ENCODE data around the gene HDAC7. TPM values are rescaled to one million over a fixed set of nuclear protein-coding genes. Genes with fewer than 3 reads are reported as not detected.

HDAC7 gene
- polyA plus RNA-seq, 1 donor, result 59.5 TPM

DNA sequence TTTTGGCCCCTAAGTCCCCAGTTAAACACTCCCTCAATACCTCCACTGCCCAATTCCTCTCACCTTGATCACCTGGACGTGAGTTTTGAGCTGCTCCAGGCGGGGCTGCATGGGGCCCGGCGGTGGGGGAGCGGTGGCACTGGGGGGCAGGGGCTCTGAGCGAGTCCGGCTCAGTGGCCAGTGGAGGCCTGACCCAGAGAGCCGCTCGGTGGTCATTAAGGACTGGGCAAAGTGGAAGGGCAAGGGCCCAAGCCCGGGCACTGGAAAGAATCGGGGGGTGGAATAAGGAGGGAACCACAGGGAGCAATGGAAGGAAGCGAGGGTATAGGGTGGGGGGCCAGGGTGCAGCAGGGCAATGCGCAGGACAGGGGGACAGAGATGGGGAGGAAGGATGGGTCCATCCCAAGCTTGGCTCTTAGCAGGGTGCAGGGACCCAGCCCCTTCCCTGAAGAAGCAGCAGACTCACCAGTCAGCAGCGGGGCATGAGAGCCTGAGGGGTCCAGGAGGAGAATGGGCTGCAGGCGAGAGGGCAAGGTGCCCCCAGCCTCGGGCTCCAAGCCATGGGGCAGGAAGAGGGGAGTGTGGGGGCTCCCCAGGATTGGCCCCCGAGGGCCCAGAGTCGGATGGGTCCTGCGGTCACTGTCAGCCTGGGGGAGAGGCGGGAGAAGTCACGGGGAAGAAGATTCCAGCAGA is 24.4 kb downstream of the HDAC7 start:
- no peak for DNase-seq (ENCODE audit: low read depth)

DNA sequence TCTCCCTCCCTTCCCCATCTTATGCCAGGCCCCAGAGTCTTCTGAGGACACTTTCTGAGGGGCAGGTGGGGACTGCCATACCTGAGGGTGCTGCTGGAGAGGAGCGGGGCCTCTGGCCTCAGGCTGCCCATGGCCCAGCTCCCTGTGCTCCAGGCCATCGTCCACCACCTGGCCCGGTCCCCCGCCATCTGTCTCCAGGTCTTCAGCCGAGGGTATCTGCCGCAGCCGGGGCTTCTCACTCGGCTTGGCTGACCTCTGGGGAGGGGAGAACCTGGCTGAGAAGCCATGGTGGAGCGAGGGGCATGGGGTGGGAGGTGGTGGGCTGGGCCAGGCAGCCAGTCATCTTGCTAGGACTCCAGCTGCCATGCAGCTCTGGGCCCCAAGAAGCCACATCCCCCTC is 25.0 kb downstream of the HDAC7 start:
- DNase-seq (ENCODE audit: low read depth), result no peak

DNA sequence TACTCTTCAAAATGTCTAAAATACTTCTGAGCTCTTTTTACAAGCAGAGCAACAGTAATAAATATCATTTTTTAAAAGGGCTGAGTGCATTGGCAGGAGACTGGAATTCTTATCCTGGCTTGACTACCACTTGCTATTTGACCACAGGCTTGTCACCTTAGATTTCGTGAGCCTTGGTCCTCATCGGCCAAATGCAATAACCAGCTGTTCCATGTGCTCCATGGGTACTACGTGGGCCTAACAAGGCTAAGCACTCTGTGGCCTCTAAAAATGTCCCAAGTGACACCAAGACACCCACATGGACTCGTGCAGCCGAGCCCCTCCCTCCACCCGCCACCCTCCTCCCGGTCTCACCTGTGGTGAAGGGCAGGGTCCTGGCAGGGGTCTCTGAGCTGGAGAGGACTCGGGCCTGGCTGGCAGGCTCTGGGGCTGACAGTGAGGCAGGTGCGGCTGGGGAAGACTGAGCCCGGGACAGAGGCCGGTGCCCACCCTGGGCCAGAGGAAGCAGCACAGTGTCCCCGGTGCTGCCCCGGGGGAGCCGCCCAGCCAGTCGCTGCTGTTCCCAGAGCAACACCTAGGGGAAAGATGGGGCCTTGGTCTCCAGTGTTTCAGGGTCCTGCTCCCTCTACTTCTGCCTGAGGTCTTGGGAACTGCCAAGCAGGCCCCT is 26.6 kb downstream of the HDAC7 start:
- no peak for DNase-seq (ENCODE audit: low read depth)

DNA sequence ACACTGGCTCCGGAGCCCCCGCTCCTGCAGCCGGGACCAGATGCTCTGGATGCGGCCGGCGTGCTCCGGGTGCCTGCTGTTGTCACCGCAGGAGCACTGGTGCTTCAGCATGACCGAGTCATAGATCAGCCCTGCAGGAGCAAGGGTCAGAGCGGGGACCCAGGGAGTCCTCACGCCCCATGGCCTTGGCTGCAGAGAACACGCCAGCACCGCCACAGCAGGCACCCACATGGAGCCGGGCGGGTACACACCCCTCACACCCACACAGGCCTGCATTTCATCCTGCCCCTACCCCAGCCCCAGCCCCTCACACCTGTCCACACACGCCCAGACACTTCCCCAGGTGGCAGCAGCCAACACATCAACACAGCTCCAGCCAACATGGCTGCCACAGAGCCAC is 27.8 kb downstream of the HDAC7 start:
- no peak for DNase-seq (ENCODE audit: low read depth)

DNA sequence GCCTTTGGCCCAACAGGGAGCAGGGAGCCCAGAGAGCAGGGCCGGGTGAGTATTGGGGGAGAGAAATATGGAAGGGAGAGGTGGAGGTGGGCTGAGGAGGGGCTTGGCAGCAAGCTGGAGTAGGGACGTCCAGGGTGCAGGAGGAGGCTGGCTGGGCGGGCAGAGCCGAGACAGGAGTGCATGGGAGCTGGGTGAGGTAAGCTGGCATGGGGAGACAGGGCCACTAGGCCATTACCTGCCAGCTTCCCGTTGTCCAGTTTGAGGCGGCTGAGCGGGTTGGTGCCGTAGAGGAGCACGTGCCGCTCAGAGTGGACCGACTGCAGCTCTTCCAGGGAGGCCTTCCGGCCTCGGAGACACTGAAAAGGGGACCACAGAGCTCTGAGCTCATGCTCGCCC is 28.4 kb downstream of the HDAC7 start:
- DNase-seq (ENCODE audit: low read depth), result no peak

DNA sequence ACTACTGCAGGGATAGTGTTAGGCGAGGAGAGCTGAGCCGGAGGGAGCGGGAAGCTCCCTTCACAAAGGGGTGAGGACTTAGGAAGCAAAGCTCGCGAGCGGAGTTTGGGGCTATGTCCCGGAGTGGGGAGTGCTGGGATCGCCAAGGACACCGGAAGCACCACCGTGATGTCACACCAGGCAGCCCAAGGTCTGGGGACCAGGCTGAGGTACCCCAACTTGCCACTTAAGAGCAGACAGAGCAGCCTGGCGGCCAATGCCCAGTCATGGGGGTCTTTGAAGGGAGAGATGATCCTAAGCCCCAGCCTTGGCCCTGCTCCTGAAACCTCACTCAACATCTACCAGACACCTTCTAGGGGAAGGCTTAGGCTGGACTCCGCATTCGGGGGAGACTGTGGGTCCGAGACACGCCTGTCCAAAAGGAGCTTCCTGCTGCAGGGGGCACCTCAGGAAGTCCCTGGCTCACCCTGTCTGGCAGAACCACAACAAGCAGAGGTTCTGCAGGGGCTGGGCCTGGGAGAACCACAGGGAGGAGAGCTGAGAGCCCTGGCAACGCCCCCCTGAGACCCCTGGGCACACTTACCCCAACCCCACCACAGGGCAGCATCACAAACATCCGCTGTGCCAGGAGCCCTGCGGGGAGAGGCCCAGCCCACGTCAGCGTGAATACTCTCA is 28.9 kb downstream of the HDAC7 start:
- DNase-seq (ENCODE audit: low read depth), result no peak

DNA sequence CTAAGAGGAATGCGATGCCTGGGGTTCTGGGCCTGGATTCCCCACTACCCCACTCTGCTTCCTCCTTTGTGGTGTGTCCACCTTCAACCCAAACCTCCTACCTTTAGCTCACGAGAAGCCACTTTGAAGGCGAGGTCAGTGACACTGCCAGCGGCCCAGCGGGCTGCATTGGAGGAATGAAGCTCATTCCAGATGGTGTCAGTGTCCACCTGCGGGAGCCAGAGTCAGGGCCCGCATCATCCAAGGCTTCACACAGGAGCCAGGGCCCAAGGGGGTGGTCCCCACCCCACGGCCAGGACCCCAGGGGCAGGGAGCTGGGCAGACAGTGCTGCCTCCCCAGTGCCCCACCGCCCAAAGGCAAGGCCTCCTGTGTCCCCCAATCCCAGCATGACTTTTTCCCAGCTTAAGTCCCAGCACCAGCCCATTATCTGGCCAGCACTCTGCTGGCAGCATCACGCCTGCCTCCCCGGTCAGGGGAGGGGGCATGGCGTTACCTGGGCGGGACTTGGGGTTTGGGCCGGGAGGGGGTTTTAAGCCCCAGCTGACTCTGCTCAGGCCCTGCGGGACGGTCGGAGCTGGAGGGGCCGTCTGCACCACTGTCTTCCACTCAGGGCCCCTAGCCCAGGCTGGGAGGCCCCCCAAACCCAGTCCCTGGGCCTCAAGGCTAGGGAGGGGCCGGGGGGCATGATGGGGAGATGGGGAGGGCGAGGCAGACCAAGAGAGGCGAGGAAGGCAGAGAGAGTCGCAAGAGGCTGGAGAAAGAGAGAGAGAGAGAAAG is 29.8 kb downstream of the HDAC7 start:
- DNase-seq (ENCODE audit: low read depth), result no peak

DNA sequence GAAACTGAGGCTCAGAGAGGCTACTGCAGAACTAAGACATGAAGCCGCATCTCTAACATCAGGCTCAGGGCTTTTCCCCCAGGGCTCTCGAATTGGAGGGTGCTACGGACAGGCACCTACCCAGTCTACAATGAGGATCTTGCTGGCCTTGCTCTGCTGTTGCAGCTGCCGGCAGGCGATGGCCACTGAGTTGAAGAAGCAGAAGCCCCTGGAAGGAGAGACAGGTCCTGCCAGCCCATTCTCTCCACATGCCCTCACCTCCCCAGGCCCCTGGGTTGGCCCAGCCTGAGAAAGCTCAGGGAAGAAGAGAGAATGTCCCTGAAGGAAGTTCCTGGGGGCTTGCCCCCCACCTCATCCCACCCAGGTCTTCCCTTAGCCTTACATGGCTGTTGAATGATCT is 30.6 kb downstream of the HDAC7 start:
- no peak for DNase-seq (ENCODE audit: low read depth)

DNA sequence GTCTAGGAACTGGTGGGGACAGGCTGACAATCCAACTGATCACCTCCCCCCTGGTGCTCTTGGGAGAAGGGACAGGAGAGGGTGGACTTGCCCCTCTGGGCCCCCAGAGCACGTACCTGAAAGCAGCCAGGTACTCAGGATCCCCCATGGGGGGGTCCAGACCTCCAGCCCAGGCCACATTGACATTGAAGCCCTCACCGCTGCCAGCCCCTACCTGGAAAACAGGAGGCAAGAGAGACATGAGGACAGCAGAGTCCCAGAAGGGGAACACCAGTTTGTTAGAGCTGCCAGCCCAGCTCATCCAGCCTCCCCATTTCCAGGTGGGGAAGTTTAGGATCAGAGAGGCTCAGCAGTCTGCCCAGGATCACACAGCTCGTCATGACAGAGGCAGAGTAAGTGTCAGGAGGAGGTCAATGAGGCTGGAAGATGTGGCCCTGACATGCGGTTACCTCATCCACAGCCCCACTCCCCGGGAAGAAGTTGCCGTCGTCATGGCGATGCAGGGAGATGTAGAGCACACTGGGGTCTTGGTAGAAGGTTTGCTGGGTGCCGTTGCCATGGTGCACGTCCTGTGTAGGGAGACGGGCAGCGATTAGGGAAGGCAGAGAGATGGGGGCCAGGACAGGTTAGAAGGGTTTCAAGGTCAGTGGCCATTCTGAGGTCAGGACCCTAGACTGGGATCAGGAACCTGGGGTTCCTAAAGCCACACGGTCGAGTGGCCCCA is 31.9 kb downstream of the HDAC7 start:
- DNase-seq (ENCODE audit: low read depth), result no peak

DNA sequence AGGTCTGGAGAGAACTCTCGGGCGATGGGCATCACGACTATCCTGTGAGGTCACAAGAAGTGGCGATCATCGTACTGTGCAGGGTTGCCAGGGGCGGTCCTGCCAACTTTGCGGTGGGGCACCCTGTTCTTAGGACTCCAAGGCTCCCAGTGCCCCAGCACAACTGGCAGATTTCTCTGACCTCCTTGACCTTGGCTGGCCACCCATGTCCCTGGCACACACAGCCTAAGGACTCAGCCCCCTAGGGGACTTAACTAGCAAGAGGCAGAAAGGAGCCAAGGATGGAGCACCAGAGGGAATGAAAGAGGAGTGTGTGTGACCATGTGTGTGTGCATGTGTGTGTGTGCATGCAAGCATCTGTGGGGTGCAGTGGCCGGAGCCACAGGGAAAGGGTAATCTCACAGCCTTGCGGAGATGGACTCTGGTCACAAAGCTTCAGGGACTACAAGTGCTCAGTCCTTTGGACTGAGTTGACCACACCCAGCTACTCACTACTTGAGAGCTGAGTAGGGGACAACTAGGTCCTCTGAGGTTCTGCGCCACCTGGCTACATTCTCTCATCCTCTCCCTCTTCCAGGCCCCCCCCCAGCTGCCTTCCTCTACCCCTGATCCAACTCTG is 32.9 kb downstream of the HDAC7 start:
- no peak for DNase-seq (ENCODE audit: low read depth)

DNA sequence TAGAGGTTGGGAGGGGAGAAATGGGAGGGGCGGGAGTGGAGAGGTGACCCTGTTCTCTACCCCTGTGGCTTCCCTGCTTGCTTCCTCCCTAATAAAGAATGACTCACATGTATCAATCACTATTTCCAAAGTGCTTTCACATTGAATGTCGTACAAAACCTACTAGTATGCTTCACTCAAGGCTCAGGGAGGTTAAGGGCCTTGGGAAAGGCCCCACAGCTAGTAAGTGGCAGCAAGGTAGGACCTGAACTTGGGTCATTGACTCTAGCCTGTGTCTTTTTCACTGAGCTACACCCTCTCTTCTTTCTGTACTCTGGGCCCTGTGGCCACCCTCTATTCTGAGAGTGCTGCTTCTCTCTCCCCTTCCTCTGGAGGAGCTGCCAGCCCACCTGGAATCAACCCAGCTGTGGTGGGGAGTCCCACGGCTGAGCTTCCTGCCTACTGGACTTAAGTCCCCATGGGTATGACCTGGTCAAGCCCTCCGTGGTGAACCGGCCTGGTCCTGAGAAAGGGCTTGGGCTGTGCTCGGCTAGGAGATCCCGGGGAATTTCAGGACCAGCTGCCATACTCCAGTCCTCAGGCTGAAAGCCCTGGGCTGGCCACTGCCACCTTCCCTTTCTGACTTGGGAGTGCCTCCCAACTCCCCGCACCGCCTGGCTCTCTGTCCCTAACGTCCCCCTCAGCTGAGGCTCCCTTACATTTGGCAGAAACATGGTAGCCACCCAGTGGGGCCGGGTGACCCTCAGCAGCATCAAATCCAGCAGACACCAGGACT is 33.6 kb downstream of the HDAC7 start:
- DNase-seq (ENCODE audit: low read depth), result no peak

DNA sequence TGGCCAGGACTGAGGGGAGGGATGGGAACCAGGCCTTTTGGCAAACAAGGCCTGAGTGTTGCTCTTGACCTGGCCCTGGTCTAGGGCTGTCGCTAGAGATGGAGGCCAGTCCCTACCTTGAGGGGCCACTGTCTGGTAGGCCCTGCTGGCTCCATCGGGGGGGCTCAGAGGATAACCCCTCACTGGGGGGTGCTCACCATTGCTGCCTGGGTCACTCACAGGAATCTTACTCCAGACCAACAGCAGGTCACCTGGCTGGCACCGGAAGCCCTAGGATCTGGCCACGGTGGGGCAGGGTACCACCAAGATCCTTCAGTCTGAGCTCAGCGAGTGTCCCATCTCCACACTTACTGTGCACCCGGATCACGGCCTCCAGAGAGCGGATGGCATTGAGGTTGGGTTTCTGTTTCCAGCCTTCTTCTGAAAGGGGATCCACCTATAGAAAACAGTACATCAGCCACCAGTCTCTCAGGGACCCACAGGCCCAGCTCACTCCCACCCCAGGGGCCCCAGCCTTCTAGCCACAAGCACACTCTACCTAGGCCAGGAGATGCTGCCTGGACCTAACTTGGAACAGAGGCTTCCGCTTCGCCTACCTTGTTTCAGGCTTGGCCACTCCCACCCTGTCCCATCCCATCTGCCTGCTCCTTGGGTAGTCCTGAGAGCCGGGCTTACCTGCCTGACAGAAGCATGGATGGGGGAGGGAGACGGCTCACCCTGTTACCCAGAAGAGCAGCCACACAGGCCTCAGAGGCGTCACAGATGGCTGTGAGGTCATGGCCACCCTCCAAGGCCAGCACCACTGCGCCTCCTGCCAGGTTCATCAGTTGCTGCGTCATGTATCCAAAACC is 34.4 kb downstream of the HDAC7 start:
- no peak for DNase-seq (ENCODE audit: low read depth)

DNA sequence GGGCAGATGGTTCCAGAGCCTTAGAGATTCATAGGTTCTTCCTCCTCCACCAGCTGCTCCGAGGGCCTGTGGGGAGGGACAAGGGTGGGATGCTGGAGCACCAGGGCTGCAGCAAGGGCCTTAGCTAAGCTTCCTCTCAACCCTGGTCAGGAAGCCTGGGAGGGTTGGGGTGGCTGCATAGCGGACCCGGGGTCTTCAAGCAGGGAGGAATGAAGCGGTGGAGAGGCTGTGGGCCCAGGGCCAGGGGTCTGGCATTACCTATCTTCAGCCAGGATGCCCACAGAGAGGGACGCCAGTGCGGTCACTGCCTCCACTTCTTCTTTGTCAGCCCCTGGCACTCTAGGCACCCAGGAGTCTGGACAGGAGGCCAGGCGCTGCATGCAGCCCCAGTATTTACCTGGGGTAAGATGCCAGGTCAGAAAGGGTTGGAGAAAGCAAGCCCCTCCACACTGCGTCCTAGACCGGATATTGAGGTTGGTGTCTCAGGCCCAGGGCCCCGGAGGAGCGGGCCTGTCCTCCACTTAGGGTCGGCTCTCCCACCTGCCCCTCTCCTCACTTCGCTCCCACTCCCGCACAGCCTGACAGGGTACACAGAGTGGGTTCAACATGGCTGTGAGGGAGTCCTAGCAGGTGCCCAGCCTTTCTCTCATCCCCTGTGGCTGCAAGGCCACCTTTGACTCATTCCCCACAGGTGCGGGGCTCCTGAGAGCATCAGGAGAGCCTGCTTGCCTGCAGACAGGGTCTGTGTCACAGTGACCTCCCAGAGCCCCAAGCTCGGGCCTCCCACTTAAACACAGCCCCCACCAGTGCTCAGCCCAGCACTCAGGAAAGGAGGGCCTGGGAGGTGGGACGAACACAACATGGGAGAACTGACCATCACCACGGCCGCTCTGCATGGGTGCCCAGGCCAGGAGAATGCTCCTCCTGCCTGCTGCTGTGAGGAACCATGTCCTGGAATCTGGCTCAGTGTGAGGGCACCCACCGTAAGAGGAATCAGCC is 35.6 kb downstream of the HDAC7 start:
- no peak for DNase-seq (ENCODE audit: low read depth)

DNA sequence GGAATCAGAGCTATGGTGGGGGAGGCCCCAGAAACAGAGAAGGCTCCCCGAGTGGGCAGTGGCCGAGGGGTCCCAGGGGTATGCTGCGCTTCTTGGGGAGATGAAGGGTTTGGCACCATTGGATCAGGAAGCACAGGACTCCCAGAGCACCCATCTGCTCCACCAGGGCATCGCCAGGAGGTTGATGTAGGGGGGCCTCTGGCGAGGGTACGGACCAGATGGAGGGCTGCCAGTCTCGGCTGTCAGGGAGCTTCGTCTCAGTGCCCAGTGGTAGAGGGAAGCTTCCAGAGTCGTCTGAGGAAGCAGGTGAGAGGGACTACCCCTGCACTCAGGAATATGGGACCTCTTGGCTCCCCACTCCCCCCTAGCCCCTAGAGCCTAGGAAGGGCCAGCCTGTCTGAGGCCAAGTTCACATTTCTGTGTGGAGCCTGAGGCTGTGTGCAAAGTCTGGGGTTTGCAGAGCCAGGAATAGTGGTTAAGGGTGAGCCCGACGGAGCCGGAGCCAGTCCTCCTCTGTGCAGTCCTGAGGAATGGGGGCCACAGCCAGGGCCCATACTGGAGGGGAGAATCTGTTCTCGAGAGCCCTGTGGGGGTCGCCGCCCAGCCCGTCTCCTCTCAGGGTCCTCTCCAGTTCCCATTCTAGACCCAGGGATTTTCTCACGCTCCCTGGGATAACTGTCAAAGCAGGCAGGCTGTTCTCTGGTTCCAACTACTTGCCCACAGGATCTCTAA is 36.5 kb downstream of the HDAC7 start:
- DNase-seq (ENCODE audit: low read depth), result no peak

DNA sequence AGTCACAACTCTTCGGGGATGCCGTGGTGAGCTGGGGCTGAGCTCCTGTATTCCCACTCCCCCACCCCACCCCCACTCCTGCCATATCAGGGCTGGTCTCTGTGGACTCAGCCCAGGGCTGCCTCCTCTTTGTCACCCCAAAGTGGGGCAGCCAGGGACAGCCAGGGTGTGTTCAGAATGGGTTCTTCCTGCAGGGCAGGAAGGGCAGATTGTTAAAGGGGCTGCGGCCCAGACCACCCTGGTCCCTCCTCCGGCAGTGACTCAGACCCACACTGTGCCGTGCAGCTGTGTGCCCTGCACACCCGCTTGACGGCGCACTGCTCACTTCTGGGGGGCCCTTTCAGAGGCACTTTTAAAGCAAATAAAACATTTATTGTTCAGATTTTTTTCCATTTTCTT is 37.3 kb downstream of the HDAC7 start:
- no peak for DNase-seq (ENCODE audit: low read depth)

DNA sequence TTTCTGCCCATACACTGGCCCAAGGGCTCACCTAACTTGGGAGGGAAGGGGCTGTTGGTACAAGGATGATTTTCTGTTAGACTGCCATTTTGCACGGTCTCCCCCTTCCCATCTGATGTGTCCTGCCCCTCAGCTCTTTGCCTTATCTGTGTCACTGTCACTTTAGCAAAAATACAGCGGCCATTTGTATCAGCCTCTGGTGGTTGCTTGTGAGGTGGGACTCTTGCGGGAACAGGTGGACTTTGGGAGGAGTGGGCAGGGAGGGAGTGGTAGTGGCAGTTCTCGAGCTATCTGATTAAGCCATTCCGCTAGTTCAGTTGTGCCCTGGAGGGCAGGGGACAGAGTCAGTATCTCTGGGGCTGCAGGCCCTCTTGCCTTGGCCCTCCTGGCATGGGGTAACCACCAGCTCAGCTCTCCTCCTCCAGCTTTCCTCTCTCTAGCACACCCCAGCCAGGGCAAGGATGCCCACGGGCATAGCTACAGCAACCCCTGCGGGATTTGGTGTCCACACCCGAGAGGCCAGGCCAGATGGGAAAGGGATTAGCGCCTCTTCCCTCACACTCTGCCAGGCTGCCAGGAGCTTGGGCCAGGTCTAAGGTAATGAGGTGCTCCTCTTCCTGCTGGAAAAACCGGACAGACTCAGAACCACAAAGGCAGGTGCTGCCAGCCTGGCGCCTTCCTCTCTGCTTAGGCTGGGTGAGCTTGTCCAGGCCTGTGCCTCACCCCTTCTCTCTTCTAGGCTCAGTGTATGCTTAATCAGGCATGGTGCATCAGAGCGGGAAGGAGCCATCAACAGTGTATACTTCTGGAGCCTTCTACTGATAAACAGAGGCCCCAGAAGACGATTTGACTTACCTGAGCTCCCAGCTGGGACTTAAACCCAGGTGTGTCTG is 38.0 kb downstream of the HDAC7 start:
- no peak for DNase-seq (ENCODE audit: low read depth)

All from forelimb muscle (tissue), 1 donor.